Measurements from ENCODE around the gene USP24.
"Not testable (repeated sequence)": the region's sequence is repeated elsewhere in the genome, so short reads cannot be mapped to it uniquely, and the experiment has no call there.

The USP24 gene

GRCh38 chr1:55118651-55119329, 96.4 kb downstream of the USP24 start:
- no peak overlapping the region for H3K4me3 ChIP-seq (ENCODE audit: low read length)
- TF ChIP-seq CTCF (IDR thresholded peaks at IDR 0.05; ENCODE audit: insufficient read depth, low read depth, low read length, missing control alignments): no peak
- DNase-seq (ENCODE audit: low read depth): no peak

DNA sequence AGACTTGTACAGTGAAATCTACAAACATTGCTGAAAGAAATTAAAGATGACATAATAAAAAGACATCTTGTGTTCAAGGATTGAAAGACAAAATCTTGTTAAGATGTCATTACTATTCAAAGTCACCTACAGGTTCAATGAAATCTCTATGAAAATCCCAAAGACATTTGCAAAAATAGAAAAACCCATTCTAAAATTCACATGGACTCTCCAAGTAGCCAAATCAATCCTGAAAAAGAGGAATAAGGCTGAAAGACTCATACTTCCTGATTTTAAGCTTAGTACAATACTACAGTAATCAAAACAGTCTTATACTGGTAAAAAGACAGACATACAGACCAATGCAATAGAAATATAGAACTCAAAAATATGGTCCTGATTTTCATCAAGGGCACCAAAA, 97.2 kb downstream of the USP24 start:
- no peak for TF ChIP-seq CTCF (IDR thresholded peaks at IDR 0.05; ENCODE audit: insufficient read depth, low read depth, low read length, missing control alignments)
- no peak for DNase-seq (ENCODE audit: low read depth)
- no peak overlapping the region for H3K4me3 ChIP-seq (ENCODE audit: low read length)

GRCh38 chr1:55109005-55109404, 106.2 kb downstream of the USP24 start:
- not testable (repeated sequence) for DNase-seq (ENCODE audit: low read depth); H3K4me3 ChIP-seq (ENCODE audit: low read length)

DNA sequence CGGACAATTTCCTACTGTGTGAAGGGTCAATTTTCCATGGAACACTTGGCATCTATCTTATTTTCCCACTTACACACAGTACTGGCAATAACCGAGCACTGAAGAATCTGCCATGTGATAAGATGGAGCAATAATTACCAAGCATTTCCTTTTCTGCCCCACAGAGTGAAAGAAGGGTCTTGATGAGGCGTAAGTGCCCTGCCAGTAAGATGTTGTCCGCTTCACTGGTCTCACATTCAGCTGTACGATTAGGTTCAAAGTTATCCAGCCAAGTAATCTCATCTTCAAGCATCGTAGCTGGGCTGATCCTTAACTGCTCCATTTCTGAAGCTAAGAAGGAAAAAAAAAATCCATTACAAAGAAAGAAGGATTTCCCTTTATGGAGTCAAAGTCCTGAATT, 108.1 kb downstream of the USP24 start:
- no peak for DNase-seq (ENCODE audit: low read depth)
- no peak overlapping the region for H3K4me3 ChIP-seq (ENCODE audit: low read length)
- no peak for TF ChIP-seq CTCF (IDR thresholded peaks at IDR 0.05; ENCODE audit: insufficient read depth, low read depth, low read length, missing control alignments)

DNA sequence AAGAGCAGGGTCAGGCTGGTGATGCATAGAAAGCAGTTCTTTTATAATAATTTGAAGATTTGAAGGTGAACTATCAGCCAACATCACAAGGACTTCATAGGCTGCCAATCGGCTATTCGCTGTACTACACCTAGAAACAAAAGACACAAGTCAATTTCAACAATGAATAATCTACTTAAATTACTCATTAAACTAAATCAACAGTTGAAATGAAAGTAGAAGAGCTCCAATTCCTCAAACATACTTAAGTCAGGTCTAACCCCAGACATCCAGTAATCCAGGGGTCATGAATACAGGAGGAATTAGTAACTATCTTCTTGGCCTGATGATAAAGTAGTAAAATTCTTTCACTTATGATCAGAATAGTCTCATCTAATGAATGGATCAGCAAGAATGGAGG, 111.3 kb downstream of the USP24 start:
- DNase-seq (ENCODE audit: low read depth): no peak
- H3K4me3 ChIP-seq (ENCODE audit: low read length): no peak overlapping the region
- no peak for TF ChIP-seq CTCF (IDR thresholded peaks at IDR 0.05; ENCODE audit: insufficient read depth, low read depth, low read length, missing control alignments)

DNA sequence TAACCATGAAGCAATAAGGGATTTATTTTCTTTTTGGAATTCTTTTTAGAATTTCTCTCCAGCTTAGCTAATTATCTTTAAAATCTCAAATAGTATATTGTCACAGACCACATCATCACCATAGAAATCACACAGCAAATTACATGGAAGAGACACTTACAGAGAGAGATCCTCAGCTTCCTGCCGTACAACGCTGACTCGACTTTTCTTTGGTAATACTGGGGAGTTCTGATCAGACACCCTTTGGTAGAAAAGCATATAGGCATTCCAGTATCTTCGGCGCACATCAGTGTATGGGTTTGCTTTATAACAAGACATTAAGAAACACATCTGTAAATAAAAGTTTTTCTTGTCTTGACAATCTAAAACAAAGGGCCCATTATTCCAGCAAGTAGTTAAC, 120.1 kb downstream of the USP24 start:
- no peak for TF ChIP-seq CTCF (IDR thresholded peaks at IDR 0.05; ENCODE audit: insufficient read depth, low read depth, low read length, missing control alignments)
- DNase-seq (ENCODE audit: low read depth): no peak
- no peak overlapping the region for H3K4me3 ChIP-seq (ENCODE audit: low read length)

- TF ChIP-seq CTCF (IDR thresholded peaks at IDR 0.05; ENCODE audit: insufficient read depth, low read depth, low read length, missing control alignments): no peak
- H3K4me3 ChIP-seq (ENCODE audit: low read length): no peak overlapping the region
- no peak for DNase-seq (ENCODE audit: low read depth)
Observed at GRCh38 chr1:55092475-55092874, 122.7 kb downstream of the USP24 start.

Measured in epithelial cell of esophagus (primary cell).